NCI-H2081 (cell line): Measurements from ENCODE around the gene SLC16A5.
A peak's percentile ranks its signal among the peaks of the same experiment; 100 is the strongest.
"Not testable (repeated sequence)": the region's sequence is repeated elsewhere in the genome, so short reads cannot be mapped to it uniquely, and the experiment has no call there.

Experiments
- DNase-seq, 2 experiments: peaks; one replicate each; lab custom pipeline; 2025; lab: John Stamatoyannopoulos, UW

SLC16A5 gene

DNA sequence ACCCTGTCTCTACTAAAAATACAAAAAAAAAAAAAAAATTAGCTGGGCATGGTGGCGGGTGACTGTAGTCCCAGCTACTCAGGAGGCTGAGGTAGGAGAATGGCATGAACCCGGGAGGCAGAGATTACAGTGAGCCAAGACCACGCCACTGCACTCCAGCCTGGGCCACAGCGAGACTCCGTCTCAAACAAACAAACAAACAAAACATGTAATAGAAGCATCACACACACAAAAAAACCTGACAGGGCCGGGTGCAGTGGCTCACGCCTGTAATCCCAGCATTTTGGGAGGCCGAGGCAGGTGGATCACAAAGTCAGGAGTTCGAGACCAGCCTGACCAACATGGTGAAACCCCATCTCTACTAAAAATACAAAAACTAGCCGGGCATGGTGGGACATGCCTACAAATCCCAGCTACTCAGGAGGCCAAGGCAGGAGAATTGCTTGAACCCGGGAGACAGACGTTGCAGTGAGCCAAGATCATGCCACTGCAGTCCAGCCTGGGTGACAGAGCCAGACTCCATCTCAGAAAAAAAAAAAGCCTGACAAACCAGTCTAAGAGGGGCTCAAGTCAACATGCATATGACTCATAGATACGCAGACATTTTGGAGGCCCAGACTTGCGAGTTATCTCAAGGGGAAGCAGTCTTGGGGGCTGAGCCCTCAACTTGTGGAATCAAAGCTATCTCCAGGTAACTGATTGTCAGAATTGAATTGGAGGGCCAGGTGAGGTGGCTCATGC is 46.0 kb downstream of the SLC16A5 start:
- not testable (repeated sequence) for DNase-seq

DNA sequence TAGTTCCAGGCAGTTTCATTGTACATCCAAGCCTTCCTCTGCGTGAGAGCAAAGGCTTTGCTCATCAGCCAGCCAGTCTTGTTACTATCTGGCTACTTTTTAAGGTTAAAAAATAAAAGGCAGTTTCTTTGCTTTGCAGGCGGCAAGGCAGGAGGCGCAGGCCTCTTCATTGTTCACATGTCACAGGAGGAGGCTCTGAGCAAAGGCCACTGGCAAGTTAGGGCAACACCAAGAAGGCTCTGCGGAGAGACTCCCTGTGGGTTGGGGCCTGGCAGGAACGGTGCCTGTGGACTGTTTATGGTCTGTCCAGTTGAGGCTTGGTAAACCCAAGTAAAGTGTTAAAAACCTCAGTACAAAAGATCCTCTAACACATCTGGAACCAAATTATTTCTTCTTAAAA is 47.7 kb downstream of the SLC16A5 start:
- DNase-seq: no peak

DNA sequence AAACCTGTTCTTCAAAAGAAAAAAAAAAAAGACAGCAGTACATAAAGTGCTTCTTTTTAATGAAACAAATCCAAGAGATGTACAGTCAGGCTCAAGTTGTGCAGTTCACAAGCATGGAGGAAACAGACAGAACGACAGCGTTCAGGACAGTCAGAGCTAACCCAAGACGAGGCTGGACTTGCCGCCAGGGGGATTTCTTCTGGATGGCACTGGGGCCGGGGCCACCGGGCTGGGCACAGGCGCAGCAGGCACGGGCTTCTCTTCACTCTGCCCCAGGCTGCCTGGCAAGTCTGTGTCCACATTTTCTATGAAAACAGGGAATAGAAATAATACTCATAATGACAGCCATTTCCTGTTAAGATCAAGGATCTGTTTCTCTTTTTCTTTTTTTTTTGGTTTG is 48.2 kb downstream of the SLC16A5 start:
- no peak for DNase-seq

DNA sequence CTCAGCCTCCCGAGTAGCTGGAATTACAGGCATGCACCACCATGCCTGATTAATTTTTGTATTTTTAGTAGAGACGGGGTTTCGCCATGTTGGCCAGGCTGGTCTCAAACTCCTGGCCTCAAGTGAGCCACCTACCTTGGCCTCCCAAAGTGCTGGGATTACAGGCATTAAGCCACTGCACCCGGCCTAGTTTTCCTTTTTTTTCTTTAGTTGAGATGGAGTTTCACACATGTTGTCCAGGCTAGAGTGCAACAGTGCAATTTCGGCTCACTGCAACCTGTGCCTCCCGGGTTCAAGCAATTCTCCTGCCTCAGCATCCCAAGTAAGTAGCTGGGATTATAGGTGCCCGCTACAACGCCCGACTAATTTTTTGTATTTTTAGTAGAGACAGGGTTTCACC is 50.0 kb downstream of the SLC16A5 start:
- not testable (repeated sequence) for DNase-seq

DNA sequence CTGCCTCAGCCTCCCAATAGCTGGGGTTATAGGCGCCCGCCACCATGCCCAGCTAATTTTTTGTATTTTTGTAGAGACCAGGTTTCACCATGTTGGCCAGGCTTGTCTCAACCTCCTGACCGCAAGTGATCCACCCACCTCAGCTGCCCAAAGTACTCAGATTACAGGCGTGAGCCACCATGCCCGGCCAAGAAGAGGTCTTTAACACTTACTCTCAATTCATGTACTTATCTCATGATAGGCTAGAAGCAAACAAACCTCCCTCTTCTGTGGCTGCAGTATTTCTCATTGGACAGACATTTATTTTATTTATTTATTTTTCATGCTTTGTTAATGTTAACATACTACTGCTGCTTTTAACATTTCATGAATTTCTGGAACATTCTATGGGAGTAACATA is 50.8 kb downstream of the SLC16A5 start:
- DNase-seq: no peak

DNA sequence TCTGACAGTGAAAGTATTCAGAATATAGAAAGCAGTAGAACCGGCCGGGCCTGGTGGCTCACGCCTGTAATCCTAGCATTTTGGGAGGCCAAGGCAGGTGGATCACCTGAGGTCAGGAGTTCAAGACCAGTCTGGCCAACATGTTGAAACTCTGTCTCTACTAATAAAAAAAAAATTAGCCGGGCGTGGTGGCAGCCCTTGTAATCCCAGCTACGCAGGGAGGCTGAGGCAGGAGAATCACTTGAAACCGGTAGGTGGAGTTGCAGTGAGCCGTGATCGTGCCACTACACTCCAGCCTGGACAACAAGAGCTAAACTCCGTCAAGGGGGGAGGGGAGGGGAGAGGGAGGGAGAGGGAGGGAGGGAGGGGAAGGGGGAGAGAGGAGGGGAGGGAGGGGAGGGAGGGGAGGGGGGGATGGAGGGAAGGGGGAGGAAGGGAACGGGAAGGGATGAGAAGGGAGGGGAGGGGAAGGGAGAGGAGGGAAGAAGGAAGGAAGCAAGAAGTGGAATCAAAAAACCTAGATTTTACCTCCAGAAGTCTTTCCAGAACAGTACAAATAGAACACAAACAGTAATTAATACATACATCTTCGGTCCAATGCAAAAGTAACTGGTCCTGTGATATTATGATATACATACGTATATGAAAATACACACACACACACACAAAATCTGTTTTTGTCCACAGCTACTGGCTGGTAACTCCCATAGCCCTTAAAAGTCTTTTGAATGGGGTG is 54.6 kb downstream of the SLC16A5 start:
- DNase-seq: no peak

DNA sequence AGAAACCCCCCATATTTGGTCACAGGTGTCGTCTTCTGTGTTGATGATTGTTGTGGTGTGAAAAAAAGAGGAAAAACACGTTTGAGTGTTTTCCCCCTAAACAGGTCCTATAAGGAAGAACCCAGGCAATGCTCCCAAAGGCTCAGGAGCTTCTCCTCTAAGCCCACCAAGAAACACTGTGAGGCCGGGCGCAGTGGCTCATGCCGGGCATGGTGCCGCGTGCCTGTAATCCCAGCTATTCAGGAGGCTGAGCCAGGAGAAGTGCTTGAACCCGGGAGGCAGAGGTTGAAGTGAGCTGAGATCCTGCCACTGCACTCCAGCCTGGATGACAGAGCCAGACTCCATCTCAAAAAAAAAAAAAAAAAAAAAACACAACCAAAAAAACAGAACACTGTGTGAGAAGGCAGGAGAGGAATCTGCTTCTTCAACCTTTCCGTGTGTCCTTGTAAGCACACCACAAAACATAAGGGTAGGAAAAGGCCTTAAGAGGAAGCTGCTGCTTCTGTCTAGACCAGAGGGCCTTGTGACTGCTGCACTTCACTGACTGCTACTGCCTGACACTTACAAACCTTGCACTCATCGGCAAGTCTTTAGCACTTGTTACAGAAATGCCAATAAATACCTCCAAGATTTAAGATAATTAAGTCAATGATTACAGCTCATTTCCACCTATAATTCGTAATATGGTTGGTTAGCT is 57.2 kb downstream of the SLC16A5 start:
- DNase-seq: no peak

DNA sequence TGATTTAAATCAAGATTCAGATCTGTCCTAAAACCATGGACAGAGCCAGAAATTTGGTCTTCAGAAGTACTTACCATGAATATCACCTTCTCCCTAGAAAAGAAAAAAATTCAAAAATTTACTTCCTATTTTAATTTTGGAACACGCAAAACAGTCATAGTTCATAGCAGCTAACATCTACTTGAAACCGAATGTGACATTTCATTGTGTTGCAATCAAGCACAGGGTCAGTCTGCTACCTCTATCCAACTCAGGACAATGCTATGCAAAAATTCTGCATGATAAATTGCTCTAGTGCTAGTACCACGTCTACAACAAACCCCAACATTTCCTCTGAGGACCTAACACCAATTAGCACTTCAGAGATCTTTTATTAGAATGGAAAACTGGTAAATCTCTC is 58.8 kb downstream of the SLC16A5 start:
- no peak for DNase-seq

DNA sequence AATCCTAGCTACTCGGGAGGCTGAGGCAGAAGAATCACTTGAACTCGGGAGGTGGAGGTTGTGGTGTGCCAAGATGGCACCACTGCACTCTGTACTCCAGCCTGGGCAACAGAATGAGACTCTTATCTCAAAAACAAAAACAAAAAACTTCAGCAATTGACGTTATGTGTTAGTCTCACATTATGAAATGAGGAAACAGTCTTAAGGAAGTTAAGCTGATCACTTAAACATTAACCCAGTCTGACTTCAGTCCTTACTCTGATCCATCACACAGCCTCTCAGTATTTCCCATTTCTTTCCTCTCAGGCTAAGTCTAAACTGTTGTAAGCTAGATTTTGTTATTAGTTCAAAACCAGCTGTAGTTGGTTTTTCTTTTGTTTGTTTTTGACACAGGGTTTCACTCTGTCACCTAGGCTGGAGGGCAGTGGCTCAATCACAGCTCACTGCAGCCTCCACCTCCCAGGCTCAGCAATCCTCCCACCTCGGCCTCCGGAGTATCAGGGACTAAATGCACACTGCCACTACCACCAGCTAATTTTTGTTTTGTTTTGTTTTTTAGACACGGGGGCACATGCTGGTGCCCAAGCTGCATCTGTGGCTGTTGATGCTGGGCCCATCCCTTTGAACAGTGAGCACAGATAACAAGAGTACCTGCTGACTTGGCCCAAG is 60.3 kb downstream of the SLC16A5 start:
- DNase-seq: no peak

DNA sequence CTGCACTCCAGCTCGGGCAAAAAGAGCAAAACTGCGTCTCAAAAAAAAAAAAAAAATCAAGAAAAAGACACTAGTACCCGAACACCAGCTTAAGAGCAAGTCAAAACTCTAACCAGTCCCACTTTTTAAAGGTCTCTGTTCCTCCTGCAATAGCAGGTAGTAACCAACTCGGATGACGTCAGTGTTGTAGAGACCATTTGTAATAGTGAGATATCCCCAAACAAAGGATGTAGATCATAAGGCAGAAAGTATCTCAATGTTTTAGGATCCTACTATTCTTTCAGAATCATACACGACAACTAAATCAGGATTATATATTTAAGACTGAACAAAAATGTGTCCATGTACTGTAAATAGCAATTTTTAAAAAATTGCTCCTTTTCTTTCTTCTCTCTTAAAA is 64.2 kb downstream of the SLC16A5 start:
- peak; percentile 44 to 72 for DNase-seq

DNA sequence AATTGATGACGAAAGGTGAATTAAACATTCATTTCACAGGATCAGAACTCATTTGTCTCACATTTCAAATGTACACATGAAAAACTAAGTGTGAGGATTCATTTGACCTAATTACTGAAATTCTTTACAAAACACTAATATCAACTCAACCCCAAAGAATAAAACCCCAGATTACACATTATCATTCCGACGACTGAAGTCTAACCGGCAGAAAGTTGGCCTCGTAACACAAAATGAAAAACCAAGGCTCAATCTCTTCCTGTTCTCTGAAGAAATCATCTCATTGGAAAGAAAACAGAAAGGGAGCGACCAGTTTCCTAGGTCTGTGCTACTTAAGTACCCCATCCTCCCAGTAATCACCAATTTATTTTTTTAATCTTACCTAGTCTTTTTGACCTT is 64.8 kb downstream of the SLC16A5 start:
- DNase-seq: no peak

DNA sequence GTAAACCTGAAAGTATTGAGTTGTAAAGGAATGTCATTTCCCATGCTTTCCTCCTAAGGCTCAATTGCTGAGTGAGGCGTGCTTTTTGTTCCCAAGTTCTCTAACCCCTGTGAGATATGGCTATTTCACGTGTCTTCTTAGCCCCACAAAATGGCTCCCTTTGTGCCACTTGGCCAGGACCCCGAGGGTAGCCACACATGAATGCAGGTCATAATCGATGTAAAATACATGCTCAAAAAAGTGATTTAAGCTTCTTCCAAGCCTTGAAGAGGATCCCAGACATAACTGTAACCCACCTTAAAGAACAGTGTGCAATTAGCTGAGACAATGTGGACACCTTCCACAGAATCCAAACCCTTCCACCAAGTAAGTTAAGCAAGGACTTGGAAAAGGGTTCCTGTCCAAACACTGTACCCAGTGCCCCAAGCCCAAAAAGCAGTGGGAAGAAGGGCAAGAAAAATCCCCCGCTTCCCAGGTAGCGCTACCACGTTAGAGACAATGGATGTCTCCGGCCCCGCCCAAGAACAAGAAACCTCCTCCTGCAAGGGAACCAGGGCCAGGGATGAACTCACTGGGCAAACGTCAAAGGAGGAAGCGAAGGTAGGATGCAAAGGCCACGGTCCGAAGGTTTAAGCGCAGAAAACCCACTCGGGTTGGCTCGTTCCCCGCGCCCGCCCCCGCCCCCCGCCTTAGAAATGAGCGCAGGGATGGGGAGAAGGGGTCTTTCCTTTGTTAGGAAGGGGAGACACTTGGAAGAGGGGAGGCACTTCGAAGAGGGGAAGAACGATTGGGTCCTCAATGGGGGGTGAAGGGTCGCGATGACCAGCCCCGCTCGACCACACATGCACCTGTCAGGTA is 65.4 kb downstream of the SLC16A5 start:
- DNase-seq: peak; percentile 59 to 62

DNA sequence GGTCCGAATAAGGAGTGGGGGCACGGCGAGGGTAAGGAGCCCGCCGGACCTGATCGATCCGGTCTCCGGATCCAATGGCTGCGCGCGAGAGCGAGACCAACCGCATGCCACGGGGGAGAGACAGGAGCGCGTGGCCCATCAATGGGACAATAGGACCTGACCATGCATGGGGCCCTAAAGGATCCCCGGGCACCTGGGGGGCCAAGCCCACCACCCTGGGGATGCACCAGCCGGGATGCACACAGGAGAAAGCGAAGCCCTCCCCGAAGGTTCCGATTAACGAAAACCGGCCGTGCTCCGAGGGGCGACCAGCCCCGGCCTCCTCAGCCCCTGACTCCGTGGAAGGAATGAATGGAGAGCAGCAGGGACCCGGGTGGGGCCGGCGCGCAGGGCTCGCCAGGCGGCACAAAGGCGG is 66.0 kb downstream of the SLC16A5 start:
- DNase-seq: peak; percentile 56 to 58

DNA sequence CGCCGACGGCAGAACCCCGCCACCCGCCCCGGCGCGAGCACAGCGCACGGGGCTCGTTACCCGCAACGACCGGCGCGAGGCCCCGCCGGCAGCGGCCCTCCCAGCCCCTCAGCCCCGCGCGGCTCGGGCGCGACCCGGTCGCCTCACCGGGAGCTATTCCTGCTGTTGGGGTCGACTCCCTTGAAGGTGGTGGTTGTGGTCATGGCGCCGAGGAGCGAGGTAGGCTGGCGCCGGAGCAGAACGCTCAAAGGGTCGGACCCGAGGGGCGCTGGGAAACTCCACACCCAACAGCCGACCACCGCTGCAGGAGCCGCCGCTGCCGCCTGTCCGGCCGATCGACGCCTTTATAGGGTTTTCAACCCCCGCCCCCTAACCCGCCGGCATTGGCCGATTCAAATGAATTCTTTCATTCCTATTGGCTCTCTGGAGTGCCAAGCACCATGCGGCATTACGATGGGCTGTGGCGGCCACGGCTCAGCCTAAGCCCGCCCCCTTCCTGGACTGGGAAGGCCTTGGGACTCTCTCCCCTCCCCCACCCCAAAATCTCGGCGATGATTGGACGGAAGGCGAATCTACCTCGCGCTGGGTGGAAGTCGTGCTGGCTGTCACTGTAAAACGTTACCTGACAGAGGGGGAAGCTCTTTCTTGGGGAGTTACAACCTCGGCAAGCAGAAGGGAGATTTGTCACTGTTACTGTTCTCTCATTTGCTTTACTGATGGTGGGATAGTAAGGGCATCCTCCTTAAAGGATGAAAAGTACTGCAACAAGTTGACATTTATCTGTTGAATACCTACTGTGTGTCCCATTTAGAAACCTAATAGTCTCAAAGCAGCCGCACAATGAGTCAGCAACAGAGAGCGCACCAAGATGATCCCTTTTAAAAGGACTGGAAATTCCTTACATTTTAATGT is 66.7 kb downstream of the SLC16A5 start, which contains the start of gene JPT1:
TSS of gene JPT1 (minus strand) at position 318 of the 912 bp plus-strand sequence. CDS start at position 203, 115 bp downstream.
- peak; percentile 100 for DNase-seq

DNA sequence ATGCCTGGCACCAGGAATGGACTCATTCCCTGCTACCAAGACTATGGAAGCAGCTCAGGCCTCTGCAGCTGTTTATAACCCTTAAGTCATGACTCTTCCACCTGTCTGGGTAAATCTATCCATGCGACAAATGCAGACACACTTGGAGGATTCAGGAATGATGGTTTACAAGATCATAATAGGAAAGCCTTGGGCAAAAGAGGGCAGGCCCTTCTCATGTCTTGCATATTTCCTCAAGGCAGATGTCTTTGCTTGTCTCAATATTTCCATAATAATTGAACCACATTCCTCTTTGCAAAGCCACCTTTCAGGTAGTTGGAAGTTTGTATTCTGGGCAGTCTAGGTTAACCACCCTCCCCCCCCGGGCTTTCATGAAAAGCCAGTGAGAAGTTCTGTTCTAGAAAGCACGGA is 67.4 kb downstream of the SLC16A5 start:
- no peak for DNase-seq
